Measurements from ENCODE around the gene SC5D. TPM values are rescaled to one million over a fixed set of nuclear protein-coding genes. Genes with fewer than 3 reads are reported as not detected.

The SC5D gene
- total RNA-seq, 1 donor from 2014 or later = 26.3 TPM

Other genes starting within 250 kb of the SC5D start
- 0.16 and 0.34 TPM in 2 replicates for gene TECTA, start 191.5 kb upstream of the SC5D start, total RNA-seq
- 19.2 and 20.9 TPM in 2 replicates for gene SORL1, start 159.5 kb downstream of the SC5D start, total RNA-seq

All from activated T-helper 1 cell treated with anti-CD3 and anti-CD28 coated beads, Interleukin-12 subunit alpha, Interleukin-12 subunit beta, Interleukin-2, Interleukin-4 antibody, amounts not matched to agents 30 ng/mL and 10 ng/mL and 1 ng/mL, durations not matched to agents 14 hours and 24 hours and 36 hours (primary cell).